GM19328 (cell line): ENCODE results near the gene CAPN15.
"Not testable (repeated sequence)": the region's sequence is repeated elsewhere in the genome, so short reads cannot be mapped to it uniquely, and the experiment has no call there.

Experiments
- ATAC-seq: cut with Tn5 transposase; IDR thresholded peaks from one replicate; pipeline ENCODE4 v1.9.1; 2021; ENCODE audit warnings: mild to moderate bottlenecking, moderate library complexity; ENCODE audit not compliant: unreplicated experiment

CAPN15 gene

DNA sequence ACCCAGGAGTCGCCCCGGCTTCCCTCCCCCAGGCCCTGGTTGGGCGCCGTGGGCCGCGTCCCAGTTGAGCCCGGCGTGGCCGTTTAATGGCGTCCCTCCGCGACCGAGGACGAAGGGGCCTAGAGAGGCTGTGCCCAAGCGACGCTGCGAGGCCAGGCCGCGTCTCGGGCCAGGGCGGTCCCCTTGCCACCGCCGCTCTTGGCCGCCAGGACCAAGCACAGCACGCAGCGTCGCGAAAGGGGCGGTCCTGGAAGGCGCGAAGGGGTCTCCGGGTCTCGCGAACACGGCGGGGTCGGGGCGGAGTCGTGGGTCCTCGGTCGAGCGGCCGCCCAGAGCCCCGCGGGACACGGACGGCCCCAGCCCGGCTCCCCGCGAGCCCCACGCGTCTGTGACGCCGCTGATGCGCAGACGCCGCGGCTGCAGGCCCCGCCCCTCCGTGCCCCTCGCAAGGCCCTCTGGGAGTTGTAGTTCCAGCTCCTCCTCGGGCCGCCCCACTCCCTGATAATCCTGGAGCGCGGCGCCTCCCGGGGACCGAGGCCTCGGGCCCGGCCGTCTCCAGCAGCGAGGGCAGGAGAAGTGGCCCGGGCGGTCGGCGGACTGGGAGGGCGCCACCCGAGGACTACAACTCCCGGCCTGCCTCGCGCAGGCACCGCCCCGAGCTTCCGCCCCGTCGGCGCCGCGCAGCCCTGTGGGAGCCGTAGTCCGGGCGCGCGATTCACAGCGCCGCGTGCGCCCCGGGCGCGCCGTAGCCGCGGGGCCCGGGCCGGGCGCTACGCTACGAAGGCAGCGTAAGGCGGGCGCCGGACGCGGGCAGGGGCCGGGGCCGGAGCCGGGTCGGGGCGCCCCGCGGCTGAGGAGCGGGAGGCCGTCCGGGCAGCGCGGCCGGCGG is at the start of gene CAPN15:
Gene CAPN15, plus strand, starts transcription at position 698 of the 889 bp plus-strand sequence. CDS start 19,127 bp downstream, outside the sequence.
- peak; percentile 67 for ATAC-seq

- ATAC-seq: not testable (repeated sequence)
Measured at GRCh38 chr16:478287-478686, 49.2 kb upstream of the CAPN15 start.

DNA sequence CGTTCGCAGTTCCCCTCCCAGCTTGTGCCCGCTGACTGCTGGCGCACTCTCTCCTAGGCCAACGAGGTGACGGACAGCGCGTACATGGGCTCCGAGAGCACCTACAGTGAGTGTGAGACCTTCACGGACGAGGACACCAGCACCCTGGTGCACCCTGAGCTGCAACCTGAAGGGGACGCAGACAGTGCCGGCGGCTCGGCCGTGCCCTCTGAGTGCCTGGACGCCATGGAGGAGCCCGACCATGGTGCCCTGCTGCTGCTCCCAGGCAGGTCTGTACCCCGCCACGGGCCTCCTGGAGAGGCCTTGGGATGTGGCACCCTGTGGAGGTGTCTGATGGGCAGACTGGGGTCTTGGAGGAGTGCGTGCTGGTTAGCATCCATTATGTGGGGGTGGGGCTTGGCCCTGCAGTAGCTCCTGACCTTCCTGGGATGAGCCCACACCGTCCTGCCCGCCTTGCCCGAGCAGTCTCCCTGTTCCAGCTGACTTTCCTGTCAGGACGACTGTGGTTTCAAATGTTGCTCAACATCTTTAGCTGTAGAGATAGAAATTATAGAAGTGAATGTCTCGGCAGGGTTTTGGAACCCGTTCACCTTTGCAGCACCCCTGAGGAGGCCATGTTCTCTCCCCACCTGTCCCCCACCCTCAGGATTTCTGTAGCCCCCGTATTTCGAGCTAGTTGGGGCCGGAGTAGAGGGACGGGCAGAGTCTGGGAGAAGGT is 44.9 kb upstream of the CAPN15 start:
- ATAC-seq: no peak

DNA sequence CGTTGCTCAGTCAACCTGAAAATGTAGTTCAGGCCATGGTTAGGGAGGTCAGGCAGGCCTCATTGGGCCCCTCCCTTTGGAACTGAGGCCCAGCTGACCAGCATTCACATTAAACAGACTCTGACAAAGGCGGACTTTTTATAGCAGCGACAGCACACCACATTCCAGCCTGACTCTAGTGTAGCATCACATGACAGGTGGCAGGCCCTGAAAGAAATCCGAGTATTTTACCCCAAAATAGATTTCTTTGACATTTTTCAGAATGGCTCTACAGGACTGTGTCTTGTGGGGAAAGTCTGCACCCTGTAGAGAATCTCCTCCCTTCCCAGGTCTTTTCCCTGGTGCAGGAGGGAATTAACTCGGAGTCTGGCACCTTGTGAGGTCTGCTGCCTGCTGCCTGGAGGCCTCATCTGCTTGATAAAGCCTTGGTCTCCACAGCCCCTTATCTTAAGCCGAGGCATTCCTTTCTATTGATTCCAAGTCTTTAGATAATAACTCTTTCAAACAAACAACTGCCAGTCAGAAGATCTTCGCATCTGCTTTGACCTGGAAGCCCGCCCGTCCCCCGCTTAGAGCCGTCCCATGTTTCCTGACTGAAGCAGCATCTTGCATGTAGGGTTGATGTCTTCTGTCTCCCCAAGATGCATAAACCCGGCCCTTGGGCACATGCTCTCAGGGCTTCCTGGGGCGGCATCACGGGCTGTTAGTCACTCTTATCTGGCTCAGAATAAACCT is 44.0 kb upstream of the CAPN15 start:
- ATAC-seq: no peak

DNA sequence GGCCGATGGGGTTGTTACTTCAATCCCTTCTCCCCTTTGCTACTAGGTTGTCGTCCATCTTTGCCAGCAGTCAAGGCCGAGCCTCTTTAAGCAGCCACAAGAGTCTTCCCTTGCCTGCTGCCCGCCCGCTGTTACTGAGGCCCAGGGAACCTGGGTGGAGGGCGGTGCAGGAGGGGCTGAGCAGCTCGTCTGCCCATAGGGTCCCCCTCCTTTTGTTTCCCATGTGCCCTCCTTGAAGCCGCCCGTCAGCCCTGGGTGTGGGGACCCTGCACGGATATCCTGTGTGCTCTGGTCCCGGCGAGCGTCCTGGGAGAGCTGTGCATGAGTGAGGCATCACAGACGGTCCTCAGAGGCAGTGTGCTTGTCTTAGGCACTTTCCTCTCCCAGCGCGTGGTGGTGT is 37.9 kb upstream of the CAPN15 start:
- ATAC-seq: no peak

DNA sequence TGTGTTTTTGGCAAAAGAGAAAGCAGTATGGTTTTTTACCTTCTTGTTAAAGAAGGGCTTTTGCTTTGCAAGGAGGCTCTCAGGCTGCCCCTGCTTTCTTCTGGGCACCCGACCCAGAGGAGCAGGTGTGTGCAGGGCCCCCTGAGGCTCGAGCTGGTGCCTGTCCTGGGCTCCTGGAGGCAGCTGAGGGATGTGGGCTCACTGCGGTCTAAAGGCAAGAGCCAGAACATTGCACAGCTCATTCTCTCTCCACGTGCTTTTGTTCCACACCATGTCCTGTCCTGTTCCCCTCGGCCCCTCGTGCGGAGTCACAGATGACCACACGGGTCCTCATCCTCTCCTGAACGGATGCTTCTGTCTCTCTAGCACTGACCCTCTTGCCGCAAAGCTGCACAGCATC is 36.7 kb upstream of the CAPN15 start:
- no peak for ATAC-seq

DNA sequence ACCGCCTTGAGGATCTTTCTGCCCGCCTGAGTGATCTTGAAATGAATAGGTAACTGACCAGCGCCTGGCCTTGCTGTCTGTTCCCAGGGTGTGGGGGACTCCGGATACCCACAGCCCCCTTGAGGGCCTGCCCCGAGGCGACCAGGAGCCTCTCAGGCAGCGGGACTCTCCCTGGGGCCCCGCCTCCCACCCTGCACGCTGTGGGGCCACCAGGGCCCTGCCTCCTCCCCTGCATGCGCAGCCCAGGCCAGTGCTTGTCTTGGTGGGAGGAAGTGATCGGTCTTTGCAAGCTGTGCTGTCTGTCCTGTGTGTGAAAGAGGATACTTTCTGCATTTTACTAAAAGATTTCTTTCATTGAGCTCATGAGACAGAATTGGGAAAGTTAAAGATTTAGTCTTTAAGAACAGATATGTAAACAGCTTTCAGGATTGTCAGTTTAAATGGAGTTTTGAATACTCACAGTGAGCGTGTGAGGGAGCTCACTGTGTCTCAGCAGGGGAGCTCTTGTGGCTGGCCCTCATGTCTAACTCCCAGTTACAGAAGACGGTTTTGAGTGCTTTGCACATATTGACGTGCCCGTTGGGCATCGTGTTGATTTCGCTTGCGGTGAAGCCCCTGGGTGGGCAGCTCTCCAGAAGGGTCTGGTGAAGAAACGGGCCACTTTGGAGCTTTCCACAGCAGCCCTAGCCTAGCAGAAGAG is 36.1 kb upstream of the CAPN15 start:
- ATAC-seq: no peak

GRCh38 chr16:492211-492875 is 35.2 kb upstream of the CAPN15 start:
- ATAC-seq: no peak

GRCh38 chr16:494676-495075 is 32.8 kb upstream of the CAPN15 start:
- not testable (repeated sequence) for ATAC-seq

- ATAC-seq: no peak
Measured at GRCh38 chr16:495127-495748, 32.3 kb upstream of the CAPN15 start.

GRCh38 chr16:496097-496886 is 31.2 kb upstream of the CAPN15 start:
- no peak for ATAC-seq

- ATAC-seq: no peak
Measured at GRCh38 chr16:497258-497657, 30.3 kb upstream of the CAPN15 start.

- no peak for ATAC-seq
Measured at GRCh38 chr16:499924-500323, 27.6 kb upstream of the CAPN15 start.

- ATAC-seq: no peak
Measured at GRCh38 chr16:500709-501108, 26.8 kb upstream of the CAPN15 start.

- no peak for ATAC-seq
Measured at GRCh38 chr16:502179-502943, 25.2 kb upstream of the CAPN15 start.

DNA sequence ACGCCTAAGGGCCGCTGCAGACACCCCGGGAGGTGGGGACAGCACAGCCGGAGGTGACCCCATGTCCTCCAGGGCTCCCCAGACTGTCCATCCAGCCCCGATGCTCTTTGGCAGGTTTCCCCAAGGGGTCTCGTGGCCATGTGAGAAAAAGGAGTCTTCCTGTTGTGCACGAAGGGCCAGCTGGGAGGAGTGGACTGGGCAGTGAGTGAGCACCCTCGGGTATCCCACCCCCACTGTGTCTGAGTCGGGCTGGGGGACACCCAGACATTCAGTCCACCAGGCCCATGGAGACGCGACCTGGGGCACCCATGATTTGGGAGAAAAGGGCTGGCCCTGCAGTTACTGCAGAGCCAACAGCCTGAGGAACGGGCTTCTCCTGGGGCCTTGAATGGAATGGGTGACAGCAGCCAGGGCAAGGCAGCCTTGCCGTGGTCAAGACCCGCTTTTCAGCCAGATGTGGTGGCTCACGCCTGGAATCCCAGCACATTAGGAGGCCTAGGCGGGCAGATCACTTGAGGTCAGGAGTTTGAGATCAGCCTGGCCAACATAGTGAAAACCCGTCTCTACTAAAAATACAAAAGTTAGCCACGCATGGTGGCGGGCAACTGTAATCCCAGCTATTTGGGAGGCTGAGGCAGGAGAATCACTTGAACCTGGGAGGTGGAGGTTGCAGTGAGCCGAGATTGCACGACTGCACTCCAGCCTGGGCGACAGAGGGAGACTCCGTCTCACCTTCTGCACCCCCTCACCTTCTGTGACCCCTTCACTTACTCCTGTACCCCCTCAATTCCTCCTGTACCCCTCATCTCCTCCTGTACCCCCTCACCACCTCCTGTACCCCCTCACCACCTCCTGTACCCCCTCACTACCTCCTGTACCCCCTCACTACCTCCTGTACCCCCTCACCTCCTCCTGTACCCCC is 24.1 kb upstream of the CAPN15 start:
- ATAC-seq: no peak
